Loucy (cell line): ENCODE data around the gene SPINK14.

ENCODE experiments used
- CTCF ChIP-seq: fragments of 200-600 bp; sonication (generic); conservative IDR thresholded peaks from 2 replicates; pipeline ENCODE4 v1.5.1; 2014; ENCODE audit warnings: mild to moderate bottlenecking, antibody characterized with exemption, low read length
- EZH2phosphoT487 ChIP-seq: fragments of 200-600 bp; IDR thresholded peaks from 2 replicates; pipeline ENCODE4 v1.6.1; 2018; ENCODE audit warnings: antibody characterized with exemption, mild to moderate bottlenecking, moderate library complexity, borderline replicate concordance

DNA sequence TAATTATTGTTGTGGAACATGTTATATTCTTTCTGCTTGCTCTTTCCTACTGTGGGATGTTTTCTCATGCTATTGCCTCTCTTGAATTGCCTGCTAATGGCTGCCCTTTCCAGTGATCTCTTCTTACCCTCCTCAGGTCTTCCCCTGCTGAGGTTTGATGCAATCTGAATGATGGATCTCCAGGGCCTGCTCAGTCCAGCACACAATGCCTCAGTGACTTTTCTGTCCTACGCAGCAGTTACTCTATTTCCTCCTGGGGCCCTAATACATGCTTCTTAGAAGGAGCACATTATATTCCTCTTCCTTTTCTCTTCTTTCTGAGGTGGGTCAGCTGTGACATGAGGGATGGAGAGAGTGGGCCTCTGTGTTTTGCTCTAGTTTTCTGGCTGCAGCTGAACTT, at the start of gene SPINK14:
- TF ChIP-seq CTCF (no peak), EZH2phosphoT487 (no peak)
